HG03575 (cell line): Measurements from ENCODE around the gene MAP3K3.

ENCODE experiments used
- ATAC-seq: cut with Tn5 transposase; IDR thresholded peaks from one replicate; pipeline ENCODE4 v1.9.1; 2021; ENCODE audit not compliant: unreplicated experiment, insufficient number of reproducible peaks, low FRiP score; ENCODE audit errors: extremely low read depth

MAP3K3 gene

DNA sequence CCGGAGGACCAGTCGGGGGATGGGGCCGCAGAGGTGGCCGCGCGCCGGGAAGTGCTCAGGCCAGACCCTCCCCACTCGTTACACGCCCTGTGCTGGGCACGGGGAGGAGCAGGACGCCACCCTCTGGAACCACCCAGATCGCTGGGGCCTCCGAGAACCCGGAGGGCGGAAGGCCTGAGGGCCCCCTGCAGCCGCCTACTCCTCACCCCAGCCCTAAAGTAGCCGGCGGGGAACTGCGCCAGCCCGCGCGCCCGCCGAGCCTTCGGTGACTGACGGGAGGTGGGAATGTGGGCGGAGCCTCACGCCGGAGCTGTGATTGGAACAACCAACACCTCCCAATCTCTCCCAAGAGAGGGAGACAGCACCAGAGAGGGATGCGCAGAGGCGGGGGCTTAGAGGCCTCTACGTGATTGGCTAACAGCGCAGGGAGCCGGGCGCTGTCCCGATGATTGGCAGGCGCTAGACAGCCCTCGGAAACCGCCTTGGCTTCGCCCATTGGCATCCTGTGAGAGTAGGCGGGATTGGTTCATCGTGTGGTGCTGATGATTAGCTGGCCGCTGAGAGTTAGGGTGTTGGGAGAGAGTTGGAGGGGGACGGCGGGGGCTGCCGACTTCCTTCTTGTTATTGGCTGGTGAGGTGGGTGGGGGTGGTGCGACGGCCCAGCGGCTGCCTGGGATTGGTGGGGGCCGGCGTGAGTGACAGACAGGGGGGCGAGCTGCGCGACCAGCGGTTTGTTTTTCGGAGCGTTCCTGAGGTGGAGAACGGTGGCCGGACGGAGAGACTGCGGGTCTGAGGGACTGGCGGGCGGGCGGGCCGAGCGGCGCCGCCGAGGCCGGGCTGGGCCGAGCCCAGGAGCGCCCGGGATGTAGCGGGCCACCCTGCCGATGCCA is at the start of gene MAP3K3:
Gene MAP3K3, plus strand, starts transcription at position 734 of the 890 bp plus-strand sequence. CDS start 343 bp downstream, outside the sequence.
- peak; percentile 92 for ATAC-seq

GRCh38 chr17:63573634-63574033 is 48.6 kb upstream of the MAP3K3 start:
- ATAC-seq = no peak

- no peak for ATAC-seq
Measured at GRCh38 chr17:63578027-63578768, 44.0 kb upstream of the MAP3K3 start.

DNA sequence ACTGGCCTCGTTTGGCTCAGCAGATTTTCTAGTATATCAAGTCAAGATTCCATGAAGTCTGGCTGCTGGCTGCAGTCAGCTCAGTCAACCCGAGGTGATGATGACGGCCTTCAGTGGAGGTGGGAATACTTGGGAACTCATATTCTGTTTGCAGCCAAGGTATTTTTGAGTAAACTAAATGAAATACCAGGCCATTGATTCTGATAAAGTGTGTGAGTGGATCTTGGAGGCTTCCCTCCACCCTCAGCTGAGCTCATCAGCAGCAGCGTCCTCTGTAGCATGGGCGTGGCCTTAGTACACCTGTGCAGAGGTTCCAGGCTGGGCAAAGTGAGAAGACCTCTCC is 43.5 kb upstream of the MAP3K3 start:
- ATAC-seq = no peak

DNA sequence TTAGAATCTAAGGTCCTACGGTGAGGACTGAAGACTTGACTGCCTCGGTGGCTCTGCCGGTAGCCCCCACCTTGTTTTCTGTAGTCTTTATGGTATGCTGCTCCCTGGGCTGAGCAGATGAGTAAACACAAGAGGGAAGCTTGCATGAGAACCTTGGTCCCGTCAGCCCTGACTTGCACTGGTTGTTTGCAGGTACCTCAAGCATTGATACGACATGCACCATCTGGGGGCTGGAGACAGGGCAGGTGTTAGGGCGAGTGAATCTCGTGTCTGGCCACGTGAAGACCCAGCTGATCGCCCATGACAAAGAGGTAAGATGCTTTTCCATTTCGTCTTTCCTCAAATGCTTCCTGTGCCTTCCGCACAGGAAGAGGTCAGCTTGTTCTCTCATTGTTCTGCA is 42.6 kb upstream of the MAP3K3 start:
- ATAC-seq = no peak

GRCh38 chr17:63587770-63588169 is 34.4 kb upstream of the MAP3K3 start:
- no peak for ATAC-seq

- ATAC-seq = no peak
Measured at GRCh38 chr17:63588797-63589196, 33.4 kb upstream of the MAP3K3 start.

DNA sequence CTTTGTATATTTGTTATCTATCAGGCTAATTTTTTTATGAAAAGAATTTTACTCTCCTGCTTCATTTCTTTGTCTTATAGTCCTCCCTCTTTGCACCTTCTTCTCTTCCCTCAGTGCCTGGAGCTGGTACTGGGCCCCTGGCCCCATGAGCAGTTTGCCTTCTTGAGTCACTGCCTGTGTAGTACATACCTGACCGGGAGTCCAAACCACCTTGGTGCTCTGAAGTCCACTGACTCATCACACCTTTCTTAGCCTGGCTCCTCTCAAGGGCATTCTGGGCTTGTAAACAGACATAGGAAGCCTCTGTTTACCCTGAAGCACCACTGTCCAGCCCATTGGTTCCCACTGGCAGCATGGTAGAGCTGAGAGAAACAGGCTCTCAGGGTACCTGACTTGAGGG is 32.6 kb upstream of the MAP3K3 start:
- no peak for ATAC-seq

DNA sequence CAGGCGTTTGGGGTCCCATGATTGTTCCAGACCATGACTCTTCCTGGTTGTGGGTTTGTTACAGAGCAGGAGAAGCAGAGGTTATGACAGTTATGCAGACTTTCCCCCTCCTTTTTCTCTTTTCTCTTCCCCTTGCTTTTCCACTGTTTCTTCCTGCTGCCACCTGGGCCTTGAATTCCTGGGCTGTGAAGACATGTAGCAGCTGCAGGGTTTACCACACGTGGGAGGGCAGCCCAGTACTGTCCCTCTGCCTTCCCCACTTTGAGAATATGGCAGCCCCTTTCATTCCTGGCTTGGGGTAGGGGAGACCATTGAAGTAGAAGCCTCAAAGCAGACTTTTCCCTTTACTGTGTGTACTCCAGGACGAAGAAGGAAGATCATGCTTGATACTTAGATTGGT is 29.4 kb upstream of the MAP3K3 start:
- ATAC-seq = no peak

GRCh38 chr17:63595132-63595531 is 27.1 kb upstream of the MAP3K3 start:
- no peak for ATAC-seq

GRCh38 chr17:63596856-63597586 is 25.2 kb upstream of the MAP3K3 start:
- ATAC-seq = no peak

DNA sequence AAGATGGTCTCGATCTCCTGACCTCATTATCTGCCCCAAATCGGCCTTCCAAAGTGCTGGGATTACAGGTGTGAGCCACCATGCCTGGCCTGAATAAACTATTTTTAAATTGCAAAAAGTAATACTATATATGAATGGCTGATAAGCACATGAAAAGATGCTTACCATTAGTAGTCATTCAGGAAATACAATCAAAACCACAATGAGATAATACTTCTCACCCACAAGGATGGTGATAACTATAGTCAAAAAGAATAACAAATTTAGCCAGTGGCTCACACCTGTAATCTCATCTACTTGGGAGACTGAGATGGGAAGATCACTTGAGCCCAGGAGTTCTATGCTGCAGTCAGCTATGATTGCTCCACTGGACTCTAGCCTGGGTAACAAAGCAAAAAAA is 23.9 kb upstream of the MAP3K3 start:
- no peak for ATAC-seq

GRCh38 chr17:63600569-63601438 is 21.4 kb upstream of the MAP3K3 start, which contains the start of gene TACO1:
TSS of gene TACO1 (plus strand) at chr17:63600895. CDS start at chr17:63601084, 189 bp downstream.
- no peak for ATAC-seq

GRCh38 chr17:63601439-63602371 is 20.5 kb upstream of the MAP3K3 start:
- ATAC-seq = no peak

GRCh38 chr17:63609816-63610573 is 12.2 kb upstream of the MAP3K3 start:
- no peak for ATAC-seq

GRCh38 chr17:63610854-63611253 is 11.4 kb upstream of the MAP3K3 start:
- ATAC-seq = no peak

GRCh38 chr17:63611354-63611753 is 10.9 kb upstream of the MAP3K3 start:
- ATAC-seq = no peak
